K562 (cell line): ENCODE data around the gene EIF1. TPM values are rescaled to one million over a fixed set of nuclear protein-coding genes. Genes with fewer than 3 reads are reported as not detected.

Experiments used
- BHLHE40 ChIP-seq: IDR thresholded peaks from 2 replicates; pipeline ENCODE4 v1.6.1; 2011; ENCODE audit warnings: low read length, improper control_type of control experiment
- CHCHD3 ChIP-seq: fragments of 250-450 bp; sonication (Bioruptor Pico); IDR thresholded peaks from 2 replicates; pipeline ENCODE4 v2.1.2; 2022; ENCODE audit warnings: mild to moderate bottlenecking
- CREB1 ChIP-seq, 2 experiments: sonication (generic) in 1 of 2; formaldehyde crosslinking in 1 of 2; IDR thresholded peaks; 2 replicates each; pipeline versions ENCODE4 v1.6.1 to v1.8.0; 2012 to 2022; ENCODE audit warnings: inconsistent platforms in 1 of 2, mild to moderate bottlenecking in 1 of 2, missing genetic modification reagents in 1 of 2, moderate library complexity in 1 of 2
- CREB5 ChIP-seq: fragments of 250-450 bp; sonication (Bioruptor Pico); IDR thresholded peaks from 2 replicates; pipeline ENCODE4 v1.5.0; 2020; ENCODE audit warnings: mild to moderate bottlenecking
- MAZ ChIP-seq, 2 experiments: fragments of 450-650 bp in 1 of 2; sonication (generic) in 1 of 2; formaldehyde crosslinking; IDR thresholded peaks in 1 of 2; conservative IDR thresholded peaks in 1 of 2; 2 replicates each; pipeline versions ENCODE4 v1.4.0 to v1.5.0; 2020; ENCODE audit warnings: mild to moderate bottlenecking in 1 of 2, missing genetic modification reagents in 1 of 2
- MCM5 ChIP-seq: fragments of 450-650 bp; IDR thresholded peaks from 2 replicates; pipeline ENCODE4 v1.6.1; 2016; ENCODE audit warnings: low read depth
- POLR2AphosphoS5 ChIP-seq: IDR thresholded peaks from 2 replicates; pipeline ENCODE4 v1.6.1; 2011; ENCODE audit warnings: mild to moderate bottlenecking, low read depth, low read length, moderate library complexity; ENCODE audit not compliant: control insufficient read depth, insufficient read depth
- STAT6 ChIP-seq: sonication (generic); formaldehyde crosslinking; IDR thresholded peaks from 2 replicates; pipeline ENCODE4 v1.8.1; 2023; ENCODE audit warnings: mild to moderate bottlenecking, missing genetic modification reagents
- ZNF551 ChIP-seq: fragments of 250-450 bp; sonication (Bioruptor Pico); IDR thresholded peaks from 2 replicates; pipeline ENCODE4 v1.5.0; 2021; ENCODE audit warnings: mild to moderate bottlenecking, moderate library complexity
- ZNF584 ChIP-seq: fragments of 200-800 bp; sonication (Bioruptor generic); IDR thresholded peaks from 2 replicates; pipeline ENCODE4 v1.6.1; 2016; ENCODE audit warnings: low read depth, mild to moderate bottlenecking, missing genetic modification characterization, missing compliant biosample characterization
- polyA plus RNA-seq, 8 experiments: library from polyadenylated mRNA; depleted of rRNA in 4 of 8; stranded (reverse) in 5 of 8; unstranded in 3 of 8; fragments of >200 nt; fragmentation: Nextera tagmentation in 2 of 8; fragmentation: Illumina TruSeq in 1 of 8; extraction: Ambion mirVana in 2 of 8; extraction: Trizol in 1 of 8; gene quantifications; 2 replicates each; pipeline versions ENCODE4 v1.2.1 to v1.2.3, GENCODE V29; 2011 to 2014; ENCODE audit warnings: inconsistent platforms in 1 of 8, missing spikeins in 1 of 8
- total RNA-seq, 7 experiments: library from RNA; depleted of rRNA in 6 of 7; stranded (reverse); fragments of >200 nt in 6 of 7; fragmentation: Illumina TruSeq in 2 of 7; extraction: Trizol in 2 of 7; gene quantifications; 2 replicates each; pipeline versions ENCODE4 v1.2.1 to v1.2.3, GENCODE V29; 2011 to 2021; ENCODE audit warnings: low replicate concordance in 1 of 7
- TF ChIP-seq, protein P1 (sequence below), 2 experiments: fragments of 450-650 bp in 1 of 2; IDR thresholded peaks; 2 replicates each; pipeline ENCODE4 v1.6.1; 2011 to 2017; ENCODE audit warnings: low read depth in 2 of 2, antibody characterized with exemption in 1 of 2, borderline replicate concordance in 1 of 2, low read length in 1 of 2, mild to moderate bottlenecking in 1 of 2, mixed read lengths in 1 of 2; ENCODE audit not compliant: control insufficient read depth in 1 of 2
- TF ChIP-seq, protein P2 (sequence below): sonication (generic); formaldehyde crosslinking; IDR thresholded peaks from 2 replicates; pipeline ENCODE4 v1.8.1; 2023; ENCODE audit warnings: missing genetic modification reagents, mild to moderate bottlenecking, borderline replicate concordance

The EIF1 gene
- total and polyA plus RNA-seq, 9 of the 15 experiments (the other 6 are each of a cell fraction or from before 2014, with no cell fraction given), result 67.0 to 1,204 (median 320) TPM

GRCh38 chr17:41688641-41689496 lies at the start of gene EIF1 (continued):
- TF ChIP-seq STAT6 (CRISPR knock-in tag) (peak; percentile 83; the same call in 1 of the 2 replicates), MCM5 (no peak), ZNF584 (CRISPR knock-in tag) (no peak; the same call in 1 of the 2 replicates), ZNF551 (CRISPR knock-in tag) (no peak), POLR2AphosphoS5 (peak; percentile 96), CHCHD3 (CRISPR knock-in tag) (peak; percentile 78; the same call in 1 of the 2 replicates), BHLHE40 (peak; percentile 51), CREB5 (peak; percentile 65; the same call in 1 of the 2 replicates), MAZ (CRISPR knock-in tag; conservative IDR thresholded peaks at IDR 0.05 in 1 of 2, IDR thresholded peaks at IDR 0.05 in 1 of 2) (peak; percentile 90 to 99), CREB1 (IDR thresholded peaks at IDR 0.05) (peak; percentile 98), CREB1 (CRISPR knock-in tag; IDR thresholded peaks at IDR 0.05) (peak; percentile 96)
- TF ChIP-seq, protein P1, sequence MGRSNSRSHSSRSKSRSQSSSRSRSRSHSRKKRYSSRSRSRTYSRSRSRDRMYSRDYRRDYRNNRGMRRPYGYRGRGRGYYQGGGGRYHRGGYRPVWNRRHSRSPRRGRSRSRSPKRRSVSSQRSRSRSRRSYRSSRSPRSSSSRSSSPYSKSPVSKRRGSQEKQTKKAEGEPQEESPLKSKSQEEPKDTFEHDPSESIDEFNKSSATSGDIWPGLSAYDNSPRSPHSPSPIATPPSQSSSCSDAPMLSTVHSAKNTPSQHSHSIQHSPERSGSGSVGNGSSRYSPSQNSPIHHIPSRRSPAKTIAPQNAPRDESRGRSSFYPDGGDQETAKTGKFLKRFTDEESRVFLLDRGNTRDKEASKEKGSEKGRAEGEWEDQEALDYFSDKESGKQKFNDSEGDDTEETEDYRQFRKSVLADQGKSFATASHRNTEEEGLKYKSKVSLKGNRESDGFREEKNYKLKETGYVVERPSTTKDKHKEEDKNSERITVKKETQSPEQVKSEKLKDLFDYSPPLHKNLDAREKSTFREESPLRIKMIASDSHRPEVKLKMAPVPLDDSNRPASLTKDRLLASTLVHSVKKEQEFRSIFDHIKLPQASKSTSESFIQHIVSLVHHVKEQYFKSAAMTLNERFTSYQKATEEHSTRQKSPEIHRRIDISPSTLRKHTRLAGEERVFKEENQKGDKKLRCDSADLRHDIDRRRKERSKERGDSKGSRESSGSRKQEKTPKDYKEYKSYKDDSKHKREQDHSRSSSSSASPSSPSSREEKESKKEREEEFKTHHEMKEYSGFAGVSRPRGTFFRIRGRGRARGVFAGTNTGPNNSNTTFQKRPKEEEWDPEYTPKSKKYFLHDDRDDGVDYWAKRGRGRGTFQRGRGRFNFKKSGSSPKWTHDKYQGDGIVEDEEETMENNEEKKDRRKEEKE (IDR thresholded peaks at IDR 0.05; ENCODE audit: borderline replicate concordance in 1 of 2, control insufficient read depth in 1 of 2, low read depth in 2 of 2, low read length in 1 of 2), result peak in 1 of 2 experiments; percentile 82; a peak in 2 of 4 replicates
- TF ChIP-seq, protein P2, sequence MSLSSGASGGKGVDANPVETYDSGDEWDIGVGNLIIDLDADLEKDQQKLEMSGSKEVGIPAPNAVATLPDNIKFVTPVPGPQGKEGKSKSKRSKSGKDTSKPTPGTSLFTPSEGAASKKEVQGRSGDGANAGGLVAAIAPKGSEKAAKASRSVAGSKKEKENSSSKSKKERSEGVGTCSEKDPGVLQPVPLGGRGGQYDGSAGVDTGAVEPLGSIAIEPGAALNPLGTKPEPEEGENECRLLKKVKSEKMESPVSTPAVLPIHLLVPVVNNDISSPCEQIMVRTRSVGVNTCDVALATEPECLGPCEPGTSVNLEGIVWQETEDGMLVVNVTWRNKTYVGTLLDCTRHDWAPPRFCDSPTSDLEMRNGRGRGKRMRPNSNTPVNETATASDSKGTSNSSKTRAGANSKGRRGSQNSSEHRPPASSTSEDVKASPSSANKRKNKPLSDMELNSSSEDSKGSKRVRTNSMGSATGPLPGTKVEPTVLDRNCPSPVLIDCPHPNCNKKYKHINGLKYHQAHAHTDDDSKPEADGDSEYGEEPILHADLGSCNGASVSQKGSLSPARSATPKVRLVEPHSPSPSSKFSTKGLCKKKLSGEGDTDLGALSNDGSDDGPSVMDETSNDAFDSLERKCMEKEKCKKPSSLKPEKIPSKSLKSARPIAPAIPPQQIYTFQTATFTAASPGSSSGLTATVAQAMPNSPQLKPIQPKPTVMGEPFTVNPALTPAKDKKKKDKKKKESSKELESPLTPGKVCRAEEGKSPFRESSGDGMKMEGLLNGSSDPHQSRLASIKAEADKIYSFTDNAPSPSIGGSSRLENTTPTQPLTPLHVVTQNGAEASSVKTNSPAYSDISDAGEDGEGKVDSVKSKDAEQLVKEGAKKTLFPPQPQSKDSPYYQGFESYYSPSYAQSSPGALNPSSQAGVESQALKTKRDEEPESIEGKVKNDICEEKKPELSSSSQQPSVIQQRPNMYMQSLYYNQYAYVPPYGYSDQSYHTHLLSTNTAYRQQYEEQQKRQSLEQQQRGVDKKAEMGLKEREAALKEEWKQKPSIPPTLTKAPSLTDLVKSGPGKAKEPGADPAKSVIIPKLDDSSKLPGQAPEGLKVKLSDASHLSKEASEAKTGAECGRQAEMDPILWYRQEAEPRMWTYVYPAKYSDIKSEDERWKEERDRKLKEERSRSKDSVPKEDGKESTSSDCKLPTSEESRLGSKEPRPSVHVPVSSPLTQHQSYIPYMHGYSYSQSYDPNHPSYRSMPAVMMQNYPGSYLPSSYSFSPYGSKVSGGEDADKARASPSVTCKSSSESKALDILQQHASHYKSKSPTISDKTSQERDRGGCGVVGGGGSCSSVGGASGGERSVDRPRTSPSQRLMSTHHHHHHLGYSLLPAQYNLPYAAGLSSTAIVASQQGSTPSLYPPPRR (CRISPR knock-in tag), result no peak
